HUES48 (cell line): Measurements from ENCODE around the gene RNPS1.

Experiments used
- H3K27ac ChIP-seq: one replicate; pipeline ENCODE4 v1.7.0; 2013; ENCODE audit warnings: low read depth, low read length, inconsistent platforms
- H3K27me3 ChIP-seq: 2 replicates; pipeline ENCODE4 v1.6.1; 2013; ENCODE audit warnings: mild to moderate bottlenecking, low read length; ENCODE audit not compliant: control insufficient read depth, insufficient read depth
- H3K36me3 ChIP-seq: 2 replicates; pipeline ENCODE4 v1.6.1; 2013; ENCODE audit warnings: low read length; ENCODE audit not compliant: control insufficient read depth, insufficient read depth
- H3K4me1 ChIP-seq: 2 replicates; pipeline ENCODE4 v1.6.1; 2013; ENCODE audit warnings: mild to moderate bottlenecking, low read length; ENCODE audit not compliant: control insufficient read depth, insufficient read depth
- H3K4me3 ChIP-seq: 2 replicates; pipeline ENCODE4 v1.5.1; 2013; ENCODE audit warnings: mild to moderate bottlenecking, low read depth, low read length
- H3K9ac ChIP-seq: 2 replicates; pipeline ENCODE4 v1.6.1; 2013; ENCODE audit warnings: mild to moderate bottlenecking, low read depth, low read length, moderate library complexity
- H3K9me3 ChIP-seq: 2 replicates; pipeline ENCODE4 v1.6.1; 2013; ENCODE audit warnings: low read length; ENCODE audit not compliant: control insufficient read depth, insufficient read depth

Gene RNPS1

GRCh38 chr16:2292221-2292620, 24.3 kb upstream of the RNPS1 start:
- Histone ChIP-seq H3K27me3 (no peaks in the 10 kb centered on the region), H3K4me3 (no peak overlapping the region), H3K27ac (no peak overlapping the region), H3K9ac (no peak overlapping the region), H3K9me3 (no peaks in the 10 kb centered on the region), H3K4me1 (no peaks in the 10 kb centered on the region; the same call in 1 of the 2 replicates), H3K36me3 (no peaks in the 10 kb centered on the region)

DNA sequence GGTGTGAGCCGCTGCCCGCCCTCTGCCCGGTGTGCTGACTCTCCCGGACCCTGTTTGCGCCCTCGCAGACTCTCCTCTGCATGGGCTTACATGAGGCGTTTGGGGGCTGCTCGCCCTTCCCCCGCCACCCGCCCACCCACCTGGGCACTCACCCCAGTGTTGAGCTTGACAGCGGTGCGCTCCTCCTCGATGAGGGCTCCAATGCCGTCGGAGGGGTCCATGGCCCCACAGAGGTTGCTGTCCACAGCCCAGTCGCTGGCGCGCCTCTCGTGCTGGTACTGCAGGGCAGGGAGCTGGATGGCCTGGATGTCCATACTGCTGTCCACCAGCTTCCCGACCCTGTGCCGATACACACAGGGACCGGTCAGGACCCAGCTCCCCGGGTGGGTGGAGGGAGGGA, 21.4 kb upstream of the RNPS1 start:
- H3K27me3 ChIP-seq: no peaks in the 10 kb centered on the region
- H3K4me3 ChIP-seq: no peak overlapping the region
- no peaks in the 10 kb centered on the region for H3K36me3 ChIP-seq
- H3K27ac ChIP-seq: no peak overlapping the region
- H3K4me1 ChIP-seq: no peaks in the 10 kb centered on the region
- H3K9me3 ChIP-seq: no peaks in the 10 kb centered on the region
- H3K9ac ChIP-seq: no peak overlapping the region

GRCh38 chr16:2288726-2289125, 20.8 kb upstream of the RNPS1 start:
- Histone ChIP-seq H3K4me3 (no peak overlapping the region), H3K27me3 (no peaks in the 10 kb centered on the region), H3K9me3 (no peaks in the 10 kb centered on the region), H3K36me3 (no peaks in the 10 kb centered on the region), H3K4me1 (no peaks in the 10 kb centered on the region), H3K27ac (no peak overlapping the region), H3K9ac (no peak overlapping the region)

DNA sequence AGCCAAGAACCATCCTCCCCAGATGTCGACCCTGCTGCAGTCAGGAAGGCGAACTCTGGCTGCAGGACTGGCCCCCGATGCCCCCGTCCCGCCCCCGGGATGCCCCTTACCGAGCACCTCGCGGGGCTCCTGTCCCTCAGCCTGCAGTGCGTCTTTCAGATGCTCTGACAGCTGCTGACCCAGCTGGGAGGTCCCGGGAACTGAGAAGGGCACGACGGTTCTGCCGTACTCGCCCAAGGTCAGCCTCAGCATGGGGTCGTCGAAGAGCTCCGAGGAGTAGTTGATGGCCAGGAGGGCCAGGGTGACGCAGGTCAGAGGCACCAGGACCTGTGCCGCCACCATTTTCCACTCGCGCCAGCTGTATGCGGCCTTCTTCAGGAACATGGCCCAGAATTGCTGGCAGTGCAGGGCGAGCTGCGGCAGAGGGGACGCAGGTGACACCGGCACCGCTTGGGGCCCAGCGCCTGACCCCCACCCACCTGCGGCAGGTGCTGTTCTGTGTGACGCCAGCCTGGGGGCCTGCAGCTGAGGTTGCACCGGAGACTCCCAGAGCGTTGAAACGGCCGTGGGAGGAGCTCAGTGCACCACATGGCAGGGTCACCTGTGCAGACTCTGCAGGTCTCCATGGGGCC, 20.1 kb upstream of the RNPS1 start:
- H3K4me1 ChIP-seq: no peaks in the 10 kb centered on the region
- H3K27me3 ChIP-seq: no peaks in the 10 kb centered on the region
- no peak overlapping the region for H3K27ac ChIP-seq
- no peaks in the 10 kb centered on the region for H3K36me3 ChIP-seq
- no peaks in the 10 kb centered on the region for H3K9me3 ChIP-seq
- H3K9ac ChIP-seq: no peak overlapping the region
- no peak overlapping the region for H3K4me3 ChIP-seq

- H3K4me1 ChIP-seq: no peaks in the 10 kb centered on the region
- H3K4me3 ChIP-seq: no peak overlapping the region
- no peaks in the 10 kb centered on the region for H3K27me3 ChIP-seq
- no peak overlapping the region for H3K9ac ChIP-seq
- no peaks in the 10 kb centered on the region for H3K36me3 ChIP-seq
- H3K27ac ChIP-seq: no peak overlapping the region
- H3K9me3 ChIP-seq: no peaks in the 10 kb centered on the region
These were observed 18.6 kb upstream of the RNPS1 start for GRCh38 chr16:2286550-2286949.

GRCh38 chr16:2285731-2286191, 17.8 kb upstream of the RNPS1 start:
- Histone ChIP-seq H3K27ac (no peak overlapping the region), H3K27me3 (no peaks in the 10 kb centered on the region), H3K9me3 (no peaks in the 10 kb centered on the region), H3K4me3 (no peak overlapping the region), H3K36me3 (no peaks in the 10 kb centered on the region), H3K4me1 (no peaks in the 10 kb centered on the region), H3K9ac (no peak overlapping the region)

DNA sequence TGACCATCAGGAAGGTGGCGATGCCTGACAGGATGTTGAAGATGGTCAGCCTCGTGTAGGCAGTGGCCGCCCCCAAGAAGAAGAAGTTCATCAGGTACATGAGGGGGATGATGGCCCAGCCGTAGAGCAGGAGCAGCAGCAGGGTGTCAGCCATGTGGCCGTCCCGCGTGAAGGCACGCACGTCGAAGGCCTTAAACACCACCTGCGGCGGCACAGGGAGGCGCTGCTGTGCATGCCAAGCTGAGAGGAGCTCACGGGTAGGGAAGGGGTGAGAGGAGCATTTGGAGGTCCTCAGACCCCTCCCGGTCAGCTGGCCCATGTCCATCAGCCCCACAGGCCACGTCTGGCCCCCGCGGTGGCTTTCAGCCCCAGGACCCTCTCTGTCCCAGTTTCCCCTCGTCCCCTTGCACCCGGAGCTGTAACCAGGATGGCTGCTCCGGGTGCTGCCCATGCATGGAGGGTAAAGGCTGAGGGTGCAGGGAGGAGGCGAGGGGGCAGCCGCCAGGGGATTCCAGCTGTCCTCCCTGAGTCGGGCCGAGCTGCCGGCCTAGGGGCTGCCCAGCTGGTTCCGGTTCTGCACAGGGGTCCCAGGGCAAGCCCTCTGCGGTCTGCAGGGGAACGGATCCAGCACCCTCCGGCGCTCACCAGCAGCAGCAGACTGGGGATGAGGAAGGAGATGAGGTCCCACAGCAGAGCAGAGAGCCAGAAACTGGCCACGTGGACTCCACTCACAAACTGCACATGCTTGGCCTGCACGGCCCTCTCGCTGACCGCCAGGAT, 17.1 kb upstream of the RNPS1 start:
- Histone ChIP-seq H3K36me3 (no peaks in the 10 kb centered on the region), H3K9me3 (no peaks in the 10 kb centered on the region), H3K27me3 (no peaks in the 10 kb centered on the region), H3K4me1 (no peaks in the 10 kb centered on the region), H3K27ac (no peak overlapping the region), H3K4me3 (no peak overlapping the region), H3K9ac (no peak overlapping the region)

DNA sequence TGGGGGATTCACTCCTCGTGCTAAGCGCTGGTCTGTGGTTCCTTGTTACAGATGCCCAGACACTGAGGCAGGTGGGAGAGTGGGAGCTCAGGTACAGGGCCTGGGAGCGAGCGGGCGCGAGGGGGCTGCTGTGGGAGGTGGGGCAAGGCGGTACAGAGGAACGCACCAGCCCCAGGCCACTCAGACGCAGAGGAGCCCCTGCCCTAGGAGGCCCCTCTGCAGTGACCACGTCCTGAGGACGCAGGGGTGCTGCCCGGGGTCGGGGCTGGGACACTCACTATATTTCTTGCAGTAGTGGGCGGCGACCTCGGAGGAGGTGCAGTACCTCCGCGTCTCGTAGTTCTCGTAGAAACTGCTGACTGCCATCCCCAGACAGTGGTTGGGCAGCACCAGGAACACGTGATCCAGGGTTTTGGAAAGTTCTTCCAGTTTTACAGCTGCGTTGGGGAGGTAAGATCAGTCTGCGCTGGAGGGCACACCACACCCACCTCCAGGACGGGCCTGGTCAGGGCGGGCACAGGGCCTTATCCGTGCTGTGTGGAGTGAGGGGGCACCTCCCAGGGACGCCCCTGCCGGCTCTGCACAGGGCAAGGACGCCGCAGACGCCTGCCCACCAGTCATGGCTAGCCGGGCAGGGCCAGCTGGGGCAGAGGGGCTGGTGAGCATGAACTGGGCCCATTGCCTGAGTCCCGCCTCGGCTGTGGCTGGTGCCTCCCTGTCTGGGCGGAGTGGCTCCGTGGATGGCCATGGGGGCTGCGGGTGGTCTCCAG, 16.3 kb upstream of the RNPS1 start:
- Histone ChIP-seq H3K4me3 (no peak overlapping the region), H3K27ac (no peak overlapping the region), H3K9ac (no peak overlapping the region), H3K9me3 (no peaks in the 10 kb centered on the region), H3K36me3 (no peaks in the 10 kb centered on the region), H3K4me1 (no peaks in the 10 kb centered on the region), H3K27me3 (no peaks in the 10 kb centered on the region)

DNA sequence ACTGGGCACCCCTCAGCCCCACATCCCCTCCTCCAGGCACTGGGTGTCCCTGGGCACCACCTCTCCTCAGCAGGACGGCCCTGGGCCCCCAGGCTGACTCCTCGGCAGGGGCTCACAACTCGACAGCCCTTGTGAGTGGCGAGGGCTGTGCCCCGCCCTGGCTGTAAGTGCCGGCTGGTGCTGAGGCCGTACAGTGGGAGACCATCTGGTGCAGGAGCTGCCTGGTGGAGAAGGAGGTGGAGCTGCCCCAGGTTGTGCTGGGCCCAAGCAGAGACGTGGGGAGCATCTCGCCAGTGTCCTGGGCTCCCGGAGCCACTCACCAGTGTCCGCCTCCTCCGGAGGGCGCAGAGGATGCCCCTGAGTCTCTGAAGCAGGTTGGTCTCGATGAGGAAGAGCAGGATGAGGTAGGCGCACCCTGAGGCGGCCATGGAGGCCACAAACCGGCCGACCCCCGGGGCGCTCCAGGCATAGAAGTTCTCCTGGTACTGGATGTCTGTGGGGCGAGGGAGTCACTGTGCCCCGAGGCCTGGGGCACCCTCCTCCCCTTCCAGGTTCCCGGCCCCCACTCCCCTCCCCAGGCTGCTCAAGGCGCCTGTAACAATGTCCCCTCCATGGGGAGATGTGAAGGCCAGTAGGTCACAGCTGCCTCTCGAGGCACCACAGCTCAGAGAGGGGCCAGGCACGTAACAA, 15.1 kb upstream of the RNPS1 start:
- Histone ChIP-seq H3K9ac (no peak overlapping the region), H3K9me3 (no peaks in the 10 kb centered on the region), H3K27me3 (no peaks in the 10 kb centered on the region), H3K36me3 (no peaks in the 10 kb centered on the region), H3K27ac (no peak overlapping the region), H3K4me1 (no peaks in the 10 kb centered on the region), H3K4me3 (no peak overlapping the region)

GRCh38 chr16:2282262-2282661, 14.3 kb upstream of the RNPS1 start:
- no peaks in the 10 kb centered on the region for H3K9me3 ChIP-seq
- no peak overlapping the region for H3K27ac ChIP-seq
- no peaks in the 10 kb centered on the region for H3K4me1 ChIP-seq
- no peak overlapping the region for H3K4me3 ChIP-seq
- no peaks in the 10 kb centered on the region for H3K27me3 ChIP-seq
- H3K9ac ChIP-seq: no peak overlapping the region
- no peaks in the 10 kb centered on the region for H3K36me3 ChIP-seq
